ENCODE measurements around the gene ARHGEF1.
A peak's percentile ranks its signal among the peaks of the same experiment; 100 is the strongest.
"Not testable (repeated sequence)": the region's sequence is repeated elsewhere in the genome, so short reads cannot be mapped to it uniquely, and the experiment has no call there.

ARHGEF1 gene

GRCh38 chr19:41866284-41866683, 16.7 kb upstream of the ARHGEF1 start:
- Histone ChIP-seq H3K4me1 (ENCODE audit: control insufficient read depth, insufficient read depth, low read length) (peaks cover 9% of the 10 kb centered on the region), H3K36me3 (ENCODE audit: control insufficient read depth, insufficient read depth, low read length) (peaks cover 89% of the 10 kb centered on the region), H3K9me3 (ENCODE audit: control insufficient read depth, insufficient read depth, low read length) (no peaks in the 10 kb centered on the region), H3K9ac (ENCODE audit: low read depth, low read length) (no peak overlapping the region), H3K4me3 (ENCODE audit: low read depth, low read length) (no peak overlapping the region), H3K27me3 (ENCODE audit: control insufficient read depth, insufficient read depth, low read length) (no peaks in the 10 kb centered on the region)

GRCh38 chr19:41868120-41868988, 14.6 kb upstream of the ARHGEF1 start:
- Histone ChIP-seq H3K9me3 (ENCODE audit: control insufficient read depth, insufficient read depth, low read length) (no peaks in the 10 kb centered on the region), H3K4me3 (ENCODE audit: low read depth, low read length) (no peak overlapping the region), H3K36me3 (ENCODE audit: control insufficient read depth, insufficient read depth, low read length) (peaks cover 74% of the 10 kb centered on the region), H3K4me1 (ENCODE audit: control insufficient read depth, insufficient read depth, low read length) (peaks cover 4% of the 10 kb centered on the region), H3K9ac (ENCODE audit: low read depth, low read length) (no peak overlapping the region), H3K27me3 (ENCODE audit: control insufficient read depth, insufficient read depth, low read length) (no peaks in the 10 kb centered on the region)

DNA sequence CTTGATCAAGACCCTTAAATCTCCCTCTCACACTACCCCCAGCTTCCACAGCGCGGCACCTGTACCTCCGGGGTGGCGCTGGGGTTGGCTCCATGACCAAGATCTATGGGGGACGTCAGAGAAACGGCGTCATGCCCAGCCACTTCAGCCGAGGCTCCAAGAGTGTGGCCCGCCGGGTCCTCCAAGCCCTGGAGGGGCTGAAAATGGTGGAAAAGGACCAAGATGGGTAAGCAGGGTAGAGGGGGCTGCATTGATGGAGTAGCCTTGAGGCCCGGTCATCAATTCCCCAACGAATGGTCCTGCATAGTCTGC, 14.0 kb upstream of the ARHGEF1 start:
- Histone ChIP-seq H3K9ac (ENCODE audit: low read depth, low read length) (no peak overlapping the region), H3K4me1 (ENCODE audit: control insufficient read depth, insufficient read depth, low read length) (peaks cover 5% of the 10 kb centered on the region), H3K36me3 (ENCODE audit: control insufficient read depth, insufficient read depth, low read length) (peaks cover 68% of the 10 kb centered on the region), H3K27me3 (ENCODE audit: control insufficient read depth, insufficient read depth, low read length) (no peaks in the 10 kb centered on the region), H3K9me3 (ENCODE audit: control insufficient read depth, insufficient read depth, low read length) (no peaks in the 10 kb centered on the region), H3K4me3 (ENCODE audit: low read depth, low read length) (no peak overlapping the region)

GRCh38 chr19:41869374-41869955, 13.5 kb upstream of the ARHGEF1 start:
- Histone ChIP-seq H3K4me3 (ENCODE audit: low read depth, low read length) (no peak overlapping the region), H3K27me3 (ENCODE audit: control insufficient read depth, insufficient read depth, low read length) (no peaks in the 10 kb centered on the region), H3K9me3 (ENCODE audit: control insufficient read depth, insufficient read depth, low read length) (no peaks in the 10 kb centered on the region), H3K9ac (ENCODE audit: low read depth, low read length) (peak overlapping the region; percentile 37), H3K36me3 (ENCODE audit: control insufficient read depth, insufficient read depth, low read length) (peaks cover 63% of the 10 kb centered on the region), H3K4me1 (ENCODE audit: control insufficient read depth, insufficient read depth, low read length) (peaks cover 2% of the 10 kb centered on the region)

DNA sequence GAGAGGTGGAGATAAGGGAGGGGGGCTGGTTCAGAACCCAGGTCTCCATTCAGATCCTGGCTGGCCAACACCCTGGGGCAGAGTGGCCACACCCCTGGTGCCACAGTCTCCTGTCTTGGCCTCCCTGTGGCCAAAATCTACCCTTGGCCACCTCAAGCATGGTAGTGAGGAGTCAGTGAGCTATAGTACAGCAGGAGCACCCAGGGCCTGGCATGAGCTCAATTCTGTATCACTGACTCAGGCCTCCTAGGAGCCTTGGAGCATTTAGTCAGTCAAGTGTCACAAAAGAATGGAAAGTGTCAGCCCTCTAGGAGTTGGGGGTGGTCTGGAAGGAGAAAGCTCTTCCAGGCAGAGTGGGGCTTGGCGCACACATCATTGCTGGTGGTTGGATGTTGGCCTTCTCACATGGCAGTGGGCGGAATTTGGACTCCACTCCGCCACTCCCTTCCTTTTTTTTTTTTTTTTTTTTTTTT, 12.5 kb upstream of the ARHGEF1 start:
- Histone ChIP-seq H3K27me3 (ENCODE audit: control insufficient read depth, insufficient read depth, low read length) (no peaks in the 10 kb centered on the region), H3K9ac (ENCODE audit: low read depth, low read length) (no peak overlapping the region), H3K36me3 (ENCODE audit: control insufficient read depth, insufficient read depth, low read length) (peaks cover 54% of the 10 kb centered on the region), H3K4me1 (ENCODE audit: control insufficient read depth, insufficient read depth, low read length) (peaks cover 2% of the 10 kb centered on the region), H3K4me3 (ENCODE audit: low read depth, low read length) (no peak overlapping the region), H3K9me3 (ENCODE audit: control insufficient read depth, insufficient read depth, low read length) (no peaks in the 10 kb centered on the region)

DNA sequence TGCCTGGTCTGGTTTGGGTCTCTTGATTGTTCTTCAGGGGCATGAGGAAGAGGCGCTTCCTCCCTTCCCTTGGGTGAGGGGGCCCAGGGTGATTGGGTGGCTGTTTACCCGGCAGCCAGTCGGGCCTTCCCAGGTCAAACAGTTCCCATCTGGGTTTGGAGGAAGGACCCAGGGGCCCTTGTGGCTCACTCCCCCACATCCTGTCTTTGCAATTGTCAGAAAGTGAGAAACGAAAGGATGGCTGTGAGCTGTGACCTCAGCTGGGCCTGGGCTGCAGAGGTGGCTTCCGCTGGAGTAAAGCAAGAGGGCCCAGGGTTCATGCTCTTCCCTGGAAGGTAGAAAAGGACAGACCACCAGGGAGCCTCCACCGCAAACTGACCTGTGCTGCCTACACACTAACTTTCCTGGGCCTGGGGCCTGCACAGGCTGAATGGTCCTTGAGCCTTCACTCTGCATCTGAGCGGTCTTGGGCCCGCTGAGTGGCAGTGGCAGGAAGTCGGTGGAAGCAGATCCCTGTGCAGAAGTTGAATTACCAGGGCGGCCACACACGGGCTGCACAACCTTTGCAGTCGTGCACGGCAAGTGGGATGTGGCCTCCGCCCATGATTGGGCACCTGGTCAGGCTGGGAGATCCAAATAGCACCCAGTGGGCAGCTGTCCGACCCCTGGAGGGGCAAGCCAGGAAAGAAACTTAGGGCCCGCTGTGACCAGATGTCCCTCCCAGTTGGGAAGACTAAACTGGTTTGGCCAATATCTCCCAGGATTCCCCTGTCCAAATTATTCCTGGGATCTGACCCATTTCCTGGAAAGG, 11.2 kb upstream of the ARHGEF1 start:
- no peak overlapping the region for H3K4me3 ChIP-seq (ENCODE audit: low read depth, low read length)
- peaks cover 2% of the 10 kb centered on the region for H3K4me1 ChIP-seq (ENCODE audit: control insufficient read depth, insufficient read depth, low read length)

GRCh38 chr19:41872384-41872774, 10.6 kb upstream of the ARHGEF1 start:
- Histone ChIP-seq H3K4me3 (ENCODE audit: low read depth, low read length) (no peak overlapping the region), H3K27me3 (ENCODE audit: control insufficient read depth, insufficient read depth, low read length) (no peaks in the 10 kb centered on the region), H3K36me3 (ENCODE audit: control insufficient read depth, insufficient read depth, low read length) (peaks cover 42% of the 10 kb centered on the region), H3K4me1 (ENCODE audit: control insufficient read depth, insufficient read depth, low read length) (peaks cover 3% of the 10 kb centered on the region), H3K9me3 (ENCODE audit: control insufficient read depth, insufficient read depth, low read length) (no peaks in the 10 kb centered on the region), H3K9ac (ENCODE audit: low read depth, low read length) (no peak overlapping the region)

More for the DNA sequence above, 11.2 kb upstream of the ARHGEF1 start:
- Histone ChIP-seq H3K36me3 (ENCODE audit: control insufficient read depth, insufficient read depth, low read length) (peaks cover 45% of the 10 kb centered on the region), H3K9me3 (ENCODE audit: control insufficient read depth, insufficient read depth, low read length) (no peaks in the 10 kb centered on the region), H3K9ac (ENCODE audit: low read depth, low read length) (no peak overlapping the region), H3K27me3 (ENCODE audit: control insufficient read depth, insufficient read depth, low read length) (no peaks in the 10 kb centered on the region)

- H3K9ac ChIP-seq (ENCODE audit: low read depth, low read length): no peak overlapping the region
- H3K27me3 ChIP-seq (ENCODE audit: control insufficient read depth, insufficient read depth, low read length): no peaks in the 10 kb centered on the region
- peaks cover 36% of the 10 kb centered on the region for H3K36me3 ChIP-seq (ENCODE audit: control insufficient read depth, insufficient read depth, low read length)
- peaks cover 6% of the 10 kb centered on the region for H3K4me1 ChIP-seq (ENCODE audit: control insufficient read depth, insufficient read depth, low read length)
- H3K4me3 ChIP-seq (ENCODE audit: low read depth, low read length): no peak overlapping the region
- no peaks in the 10 kb centered on the region for H3K9me3 ChIP-seq (ENCODE audit: control insufficient read depth, insufficient read depth, low read length)
Observed at GRCh38 chr19:41872775-41873647, 10.0 kb upstream of the ARHGEF1 start.

DNA sequence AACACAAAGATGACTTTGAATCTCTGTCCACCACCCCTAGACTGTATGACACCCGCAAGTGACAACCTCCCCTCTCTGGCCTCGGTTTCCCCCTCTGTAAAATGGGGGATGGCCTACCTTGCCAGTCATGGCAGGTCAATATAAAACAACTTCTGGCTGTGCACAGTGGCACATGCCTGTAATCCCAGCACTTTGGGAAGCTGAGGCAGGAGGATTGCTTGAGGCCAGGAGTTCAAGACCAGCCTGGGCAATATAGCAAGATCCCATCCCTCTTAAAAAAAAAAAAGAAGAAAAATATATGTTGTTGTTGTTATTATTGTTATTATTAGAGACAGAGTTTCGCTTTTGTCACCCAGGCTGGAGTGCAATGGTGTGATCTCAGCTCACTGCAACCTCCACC, 7.0 kb upstream of the ARHGEF1 start:
- not testable (repeated sequence) for H3K9me3 ChIP-seq (ENCODE audit: control insufficient read depth, insufficient read depth, low read length); H3K4me1 ChIP-seq (ENCODE audit: control insufficient read depth, insufficient read depth, low read length); H3K9ac ChIP-seq (ENCODE audit: low read depth, low read length); H3K4me3 ChIP-seq (ENCODE audit: low read depth, low read length); H3K36me3 ChIP-seq (ENCODE audit: control insufficient read depth, insufficient read depth, low read length); H3K27me3 ChIP-seq (ENCODE audit: control insufficient read depth, insufficient read depth, low read length)

- H3K27me3 ChIP-seq (ENCODE audit: control insufficient read depth, insufficient read depth, low read length): peaks cover 7% of the 10 kb centered on the region
- no peaks in the 10 kb centered on the region for H3K9me3 ChIP-seq (ENCODE audit: control insufficient read depth, insufficient read depth, low read length)
- peaks cover 6% of the 10 kb centered on the region for H3K4me1 ChIP-seq (ENCODE audit: control insufficient read depth, insufficient read depth, low read length)
- H3K9ac ChIP-seq (ENCODE audit: low read depth, low read length): no peak within 1 kb of the TSS
- no peak within 1 kb of the TSS for H3K4me3 ChIP-seq (ENCODE audit: low read depth, low read length)
- no peaks in the 10 kb centered on the region for H3K36me3 ChIP-seq (ENCODE audit: control insufficient read depth, insufficient read depth, low read length)
Observed at GRCh38 chr19:41876847-41877832, 5.8 kb upstream of the ARHGEF1 start, which contains the start of gene CD79A. Gene CD79A (plus strand): TSS chr19:41877279. CDS start chr19:41877305, 26 bp downstream.
